ENCODE measurements around the gene TMEM51. TPM values are rescaled to one million over a fixed set of nuclear protein-coding genes. Genes with fewer than 3 reads are reported as not detected.

The TMEM51 gene
- total RNA-seq, 1 donor from 2014 or later: 1.9 TPM

DNA sequence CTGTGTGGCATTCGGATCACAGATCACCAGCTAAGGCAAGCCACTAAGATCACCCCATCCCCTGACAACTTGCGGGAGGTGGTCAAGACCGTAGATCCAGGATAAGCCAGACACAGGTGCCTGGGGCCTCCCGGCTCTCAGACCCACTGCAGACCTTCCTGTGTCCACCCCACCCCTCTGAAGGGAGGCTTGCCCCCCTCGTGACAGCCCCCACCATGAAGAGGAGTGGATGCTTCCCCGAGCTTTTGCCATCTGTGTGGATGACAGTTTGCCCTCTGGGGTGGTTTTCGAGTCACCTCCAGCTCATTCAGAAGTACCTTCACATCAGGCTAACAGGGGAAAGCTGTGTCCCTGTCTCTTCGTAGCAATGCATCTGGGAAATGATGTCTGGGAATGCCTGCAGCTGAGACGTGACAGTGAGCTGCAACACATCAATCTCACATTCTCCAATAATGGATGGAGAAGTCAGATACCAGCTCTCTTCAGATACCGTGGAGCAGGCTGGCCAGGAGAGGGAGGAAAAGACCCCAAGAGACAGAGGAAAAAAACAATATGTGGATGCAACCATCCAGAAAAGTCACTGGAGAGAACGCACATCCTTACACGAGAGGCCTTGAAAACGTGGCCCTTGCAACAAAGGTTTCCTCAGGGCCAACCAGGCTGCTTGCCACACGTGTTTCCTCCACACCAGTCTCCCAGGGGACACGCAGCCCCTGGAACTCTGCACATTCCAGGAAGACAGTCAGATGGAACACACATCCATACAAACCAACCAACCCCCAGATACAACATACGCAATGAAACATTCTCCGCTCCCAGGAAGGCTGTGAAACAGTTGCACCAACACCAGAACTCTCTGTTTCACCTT, 73.1 kb downstream of the TMEM51 start:
- no peak for DNase-seq (ENCODE audit: low spot score)
- no peaks in the 10 kb centered on the region for H3K4me1 Mint-ChIP-seq (ENCODE audit: low read depth)
- H3K4me3 Mint-ChIP-seq (ENCODE audit: unreplicated experiment): no peak overlapping the region
- H3K27ac Mint-ChIP-seq (ENCODE audit: unreplicated experiment): no peak overlapping the region
- no peaks in the 10 kb centered on the region for H3K27me3 Mint-ChIP-seq (ENCODE audit: low read depth)
- H3K36me3 Mint-ChIP-seq (ENCODE audit: low read depth): no peaks in the 10 kb centered on the region
- TF ChIP-seq, protein P1, sequence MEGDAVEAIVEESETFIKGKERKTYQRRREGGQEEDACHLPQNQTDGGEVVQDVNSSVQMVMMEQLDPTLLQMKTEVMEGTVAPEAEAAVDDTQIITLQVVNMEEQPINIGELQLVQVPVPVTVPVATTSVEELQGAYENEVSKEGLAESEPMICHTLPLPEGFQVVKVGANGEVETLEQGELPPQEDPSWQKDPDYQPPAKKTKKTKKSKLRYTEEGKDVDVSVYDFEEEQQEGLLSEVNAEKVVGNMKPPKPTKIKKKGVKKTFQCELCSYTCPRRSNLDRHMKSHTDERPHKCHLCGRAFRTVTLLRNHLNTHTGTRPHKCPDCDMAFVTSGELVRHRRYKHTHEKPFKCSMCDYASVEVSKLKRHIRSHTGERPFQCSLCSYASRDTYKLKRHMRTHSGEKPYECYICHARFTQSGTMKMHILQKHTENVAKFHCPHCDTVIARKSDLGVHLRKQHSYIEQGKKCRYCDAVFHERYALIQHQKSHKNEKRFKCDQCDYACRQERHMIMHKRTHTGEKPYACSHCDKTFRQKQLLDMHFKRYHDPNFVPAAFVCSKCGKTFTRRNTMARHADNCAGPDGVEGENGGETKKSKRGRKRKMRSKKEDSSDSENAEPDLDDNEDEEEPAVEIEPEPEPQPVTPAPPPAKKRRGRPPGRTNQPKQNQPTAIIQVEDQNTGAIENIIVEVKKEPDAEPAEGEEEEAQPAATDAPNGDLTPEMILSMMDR (IDR thresholded peaks at IDR 0.05): no peak
- no peaks in the 10 kb centered on the region for H3K9me3 Mint-ChIP-seq (ENCODE audit: low read depth)

DNA sequence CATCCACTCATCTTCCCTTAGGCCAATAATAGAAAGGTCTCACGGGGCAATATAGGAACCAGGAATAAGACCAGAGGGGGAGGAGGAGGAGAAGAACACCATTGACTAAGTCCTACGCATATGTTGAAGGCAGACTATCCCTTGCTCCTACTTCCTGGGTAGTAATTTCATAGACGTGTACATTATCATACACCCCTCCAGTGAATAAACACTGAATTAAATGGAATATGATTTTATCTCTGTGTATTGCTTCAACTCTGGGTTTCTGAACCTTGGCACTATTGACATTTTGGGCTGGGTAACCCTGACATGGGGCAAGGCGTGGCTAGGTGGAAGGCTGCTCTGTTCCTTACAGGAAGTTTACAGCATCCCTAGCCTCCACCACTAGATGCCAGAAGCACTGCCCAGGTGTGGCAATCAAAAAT, 76.2 kb downstream of the TMEM51 start:
- H3K4me3 Mint-ChIP-seq (ENCODE audit: unreplicated experiment): no peak overlapping the region
- H3K36me3 Mint-ChIP-seq (ENCODE audit: low read depth): no peaks in the 10 kb centered on the region
- no peaks in the 10 kb centered on the region for H3K9me3 Mint-ChIP-seq (ENCODE audit: low read depth)
- no peak overlapping the region for H3K27ac Mint-ChIP-seq (ENCODE audit: unreplicated experiment)
- TF ChIP-seq, protein P1 (IDR thresholded peaks at IDR 0.05): no peak
- H3K4me1 Mint-ChIP-seq (ENCODE audit: low read depth): no peaks in the 10 kb centered on the region
- DNase-seq (ENCODE audit: low spot score): no peak
- H3K27me3 Mint-ChIP-seq (ENCODE audit: low read depth): no peaks in the 10 kb centered on the region

DNA sequence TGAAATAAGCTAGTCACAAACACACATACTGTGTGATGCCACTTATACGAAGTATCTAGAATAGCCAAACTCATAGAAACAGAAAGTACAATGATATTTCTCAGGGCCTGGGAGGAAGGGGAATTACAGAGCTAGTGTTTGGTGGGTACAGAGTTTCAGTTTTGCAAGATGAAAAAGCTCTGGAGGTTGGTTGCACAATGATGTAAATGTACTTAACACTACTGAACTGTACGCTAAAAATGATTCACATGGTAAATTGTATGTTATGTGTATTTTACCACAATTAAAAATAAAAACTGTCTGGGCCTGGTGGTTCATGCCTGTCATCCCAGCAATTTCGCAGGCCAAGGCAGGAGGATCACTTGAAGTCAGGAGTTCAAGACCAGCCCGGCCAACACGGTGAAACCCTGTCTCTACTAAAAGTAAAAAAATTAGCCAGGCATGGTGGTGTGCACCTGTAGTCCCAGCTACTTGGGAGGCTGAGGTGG, 78.2 kb downstream of the TMEM51 start:
- no peaks in the 10 kb centered on the region for H3K9me3 Mint-ChIP-seq (ENCODE audit: low read depth)

DNA sequence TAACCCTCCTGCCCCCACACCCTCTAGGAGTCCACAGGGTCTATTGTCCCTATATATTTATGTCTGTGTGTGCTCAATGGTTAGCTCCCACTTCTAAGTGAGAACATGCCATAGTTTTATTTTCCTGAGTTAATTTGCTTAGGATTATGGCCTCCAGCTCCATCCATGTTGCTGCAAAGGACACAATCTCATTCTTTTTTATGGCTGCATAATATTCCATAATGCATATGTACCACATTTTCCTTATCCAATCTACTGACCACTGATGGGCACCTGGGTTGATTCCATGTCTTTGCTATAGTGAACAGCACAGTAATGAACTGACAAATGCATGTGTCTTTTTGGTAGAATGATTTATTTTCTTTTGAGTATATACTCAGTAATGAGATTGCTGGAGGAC, 80.1 kb downstream of the TMEM51 start:
- Mint-ChIP-seq H3K9me3 (ENCODE audit: low read depth) (no peaks in the 10 kb centered on the region), H3K4me3 (ENCODE audit: unreplicated experiment) (no peak overlapping the region), H3K4me1 (ENCODE audit: low read depth) (no peaks in the 10 kb centered on the region), H3K27ac (ENCODE audit: unreplicated experiment) (no peak overlapping the region), H3K27me3 (ENCODE audit: low read depth) (peaks cover 2% of the 10 kb centered on the region), H3K36me3 (ENCODE audit: low read depth) (no peaks in the 10 kb centered on the region)
- no peak for DNase-seq (ENCODE audit: low spot score)
- TF ChIP-seq, protein P1 (IDR thresholded peaks at IDR 0.05): no peak

More for the DNA sequence above, 78.2 kb downstream of the TMEM51 start:
- no peak overlapping the region for H3K27ac Mint-ChIP-seq (ENCODE audit: unreplicated experiment)
- TF ChIP-seq, protein P1 (IDR thresholded peaks at IDR 0.05): no peak
- H3K27me3 Mint-ChIP-seq (ENCODE audit: low read depth): peaks cover 2% of the 10 kb centered on the region
- H3K4me1 Mint-ChIP-seq (ENCODE audit: low read depth): no peaks in the 10 kb centered on the region
- H3K36me3 Mint-ChIP-seq (ENCODE audit: low read depth): no peaks in the 10 kb centered on the region
- no peak for DNase-seq (ENCODE audit: low spot score)
- no peak overlapping the region for H3K4me3 Mint-ChIP-seq (ENCODE audit: unreplicated experiment)

DNA sequence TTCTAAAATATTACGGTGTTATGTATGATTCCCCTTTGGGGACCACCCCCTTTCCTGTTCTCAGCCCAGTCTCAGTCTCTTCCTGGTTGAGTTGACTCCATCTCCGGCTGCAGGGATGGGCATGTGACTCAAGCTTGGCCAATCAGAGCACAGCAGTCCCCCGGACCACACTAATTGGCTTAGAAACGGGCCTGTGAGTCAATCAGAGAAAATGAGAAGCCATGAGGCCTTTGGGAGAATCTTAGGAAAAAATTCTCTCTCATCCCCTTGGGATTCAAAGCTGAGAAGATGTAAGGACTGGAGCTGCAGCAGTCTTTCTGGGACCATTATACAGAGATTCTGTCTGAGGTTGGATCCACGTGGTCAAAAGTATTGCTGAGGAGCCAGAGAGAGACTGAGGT, 82.8 kb downstream of the TMEM51 start:
- no peaks in the 10 kb centered on the region for H3K4me1 Mint-ChIP-seq (ENCODE audit: low read depth)
- no peaks in the 10 kb centered on the region for H3K36me3 Mint-ChIP-seq (ENCODE audit: low read depth)
- no peak overlapping the region for H3K27ac Mint-ChIP-seq (ENCODE audit: unreplicated experiment)

More for the DNA sequence above, 82.8 kb downstream of the TMEM51 start:
- peaks cover 2% of the 10 kb centered on the region for H3K27me3 Mint-ChIP-seq (ENCODE audit: low read depth)
- H3K9me3 Mint-ChIP-seq (ENCODE audit: low read depth): no peaks in the 10 kb centered on the region
- no peak overlapping the region for H3K4me3 Mint-ChIP-seq (ENCODE audit: unreplicated experiment)
- TF ChIP-seq, protein P1 (IDR thresholded peaks at IDR 0.05): no peak
- no peak for DNase-seq (ENCODE audit: low spot score)

All from chondrocyte (in vitro differentiated cells).